MM.1S (cell line): Measurements from ENCODE around the gene SSU72.

Experiments
- EZH2 ChIP-seq: fragments of 300-600 bp; sonication (generic); optimal IDR thresholded peaks from 2 replicates; pipeline ENCODE3; 2017; ENCODE audit warnings: low read depth, mild to moderate bottlenecking, antibody characterized with exemption, low read length, mixed read lengths
- TF ChIP-seq, protein P1 (sequence below): fragments of 300-600 bp; sonication (generic); IDR thresholded peaks from 2 replicates; pipeline ENCODE4 v1.5.1; 2016; ENCODE audit warnings: antibody characterized with exemption, low read length, mixed read lengths

DNA sequence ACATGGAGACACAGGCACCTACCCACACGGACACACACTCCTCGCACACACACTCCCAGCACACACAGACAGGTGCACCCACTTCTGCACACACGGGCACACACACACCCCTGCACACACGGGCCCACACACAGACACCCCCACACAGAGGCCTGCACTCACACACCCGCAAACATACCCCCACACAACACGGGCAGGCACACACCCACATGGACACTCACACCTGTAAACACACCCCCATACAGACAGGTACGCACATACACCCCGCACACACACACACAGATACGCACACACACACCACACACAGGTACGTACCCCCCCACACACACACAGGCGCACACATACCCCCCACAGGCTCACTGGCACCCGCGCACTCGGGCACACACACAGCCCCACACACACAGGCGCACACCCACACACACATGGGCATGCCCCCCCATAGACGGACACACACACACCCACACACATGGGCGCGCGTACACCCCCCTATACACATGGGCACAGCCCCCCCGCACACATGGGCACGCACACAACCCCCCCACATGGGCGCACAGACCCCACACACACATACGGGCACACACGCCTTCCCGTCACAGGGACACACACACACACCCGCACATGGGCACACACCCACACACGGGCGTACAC lies 56.6 kb downstream of the SSU72 start:
- no peak for TF ChIP-seq EZH2
- TF ChIP-seq, protein P1, sequence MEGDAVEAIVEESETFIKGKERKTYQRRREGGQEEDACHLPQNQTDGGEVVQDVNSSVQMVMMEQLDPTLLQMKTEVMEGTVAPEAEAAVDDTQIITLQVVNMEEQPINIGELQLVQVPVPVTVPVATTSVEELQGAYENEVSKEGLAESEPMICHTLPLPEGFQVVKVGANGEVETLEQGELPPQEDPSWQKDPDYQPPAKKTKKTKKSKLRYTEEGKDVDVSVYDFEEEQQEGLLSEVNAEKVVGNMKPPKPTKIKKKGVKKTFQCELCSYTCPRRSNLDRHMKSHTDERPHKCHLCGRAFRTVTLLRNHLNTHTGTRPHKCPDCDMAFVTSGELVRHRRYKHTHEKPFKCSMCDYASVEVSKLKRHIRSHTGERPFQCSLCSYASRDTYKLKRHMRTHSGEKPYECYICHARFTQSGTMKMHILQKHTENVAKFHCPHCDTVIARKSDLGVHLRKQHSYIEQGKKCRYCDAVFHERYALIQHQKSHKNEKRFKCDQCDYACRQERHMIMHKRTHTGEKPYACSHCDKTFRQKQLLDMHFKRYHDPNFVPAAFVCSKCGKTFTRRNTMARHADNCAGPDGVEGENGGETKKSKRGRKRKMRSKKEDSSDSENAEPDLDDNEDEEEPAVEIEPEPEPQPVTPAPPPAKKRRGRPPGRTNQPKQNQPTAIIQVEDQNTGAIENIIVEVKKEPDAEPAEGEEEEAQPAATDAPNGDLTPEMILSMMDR = no peak
